Endothelial cell of umbilical vein (primary cell): ENCODE measurements around the gene TXNRD2. TPM values are rescaled to one million over a fixed set of nuclear protein-coding genes. Genes with fewer than 3 reads are reported as not detected.

Experiments used
- BruUV-seq: library from RNA; stranded (reverse); fragments of 400-500 nt; replicated peaks from 2 replicates; lab custom pipeline; 2021; lab: Mats Ljungman, UMichigan
- CTCF ChIA-PET: fragments of 300-600, 350-600 bp; sonication (Branson Sonifier 250); formaldehyde crosslinking; loops from one replicate; lab custom pipeline; 2021; ENCODE audit warnings: antibody characterized with exemption, inconsistent platforms; lab: Charles Lee
- POLR2A ChIA-PET: fragments of 300-600, 350-600 bp; sonication (Branson Sonifier 250); formaldehyde crosslinking; loops from one replicate; lab custom pipeline; 2021; ENCODE audit warnings: antibody characterized with exemption, inconsistent platforms; lab: Charles Lee
- DNase-seq: peaks from one replicate; pipeline ENCODE4 v3.0.0-alpha.2; 2011; ENCODE audit warnings: low read depth, low spot score
- FAIRE-seq: peaks from 2 replicates; lab custom pipeline; 2011; peaks lifted over from hg19 to GRCh38; lab: Jason Lieb, UNC
- H2AFZ ChIP-seq: 2 replicates; pipeline ENCODE4 v1.6.0; 2012; ENCODE audit warnings: low read depth, low read length, control low read depth, inconsistent platforms
- H3K27ac ChIP-seq: 2 replicates; pipeline ENCODE4 v1.5.1; 2011; ENCODE audit warnings: low read depth, mild to moderate bottlenecking, control low read depth, low read length, moderate library complexity; ENCODE audit not compliant: insufficient read depth
- H3K27me3 ChIP-seq, 2 experiments: 2 replicates each; pipeline versions ENCODE4 v1.6.0 to v1.6.1; 2011; ENCODE audit warnings: low read length in 2 of 2, mixed read lengths in 1 of 2; ENCODE audit not compliant: control insufficient read depth in 2 of 2, insufficient read depth in 2 of 2
- H3K36me3 ChIP-seq, 2 experiments: 2 replicates in 1 of 2; 3 replicates in 1 of 2; pipeline ENCODE4 v1.5.1; 2011; ENCODE audit warnings: low read length in 2 of 2, mild to moderate bottlenecking in 1 of 2, moderate library complexity in 1 of 2; ENCODE audit not compliant: control insufficient read depth in 2 of 2, insufficient read depth in 2 of 2; ENCODE audit errors: extremely low read depth in 1 of 2
- H3K4me1 ChIP-seq: 3 replicates; pipeline ENCODE4 v1.5.1; 2011; ENCODE audit warnings: mild to moderate bottlenecking, low read length; ENCODE audit not compliant: control insufficient read depth, insufficient read depth; ENCODE audit errors: extremely low read depth
- H3K4me2 ChIP-seq: 2 replicates; pipeline ENCODE4 v1.6.1; 2011; ENCODE audit warnings: low read length, control low read depth, mixed read lengths; ENCODE audit not compliant: insufficient read depth
- H3K4me3 ChIP-seq, 3 experiments: fragments of 200-600 bp in 1 of 3; sonication (generic), shearing (Covaris generic) in 1 of 3; replicated peaks in 1 of 3; 2 replicates each; pipeline ENCODE4 v1.5.1; 2011 to 2016; ENCODE audit warnings: control low read depth in 3 of 3, low read length in 3 of 3, mild to moderate bottlenecking in 2 of 3, inconsistent platforms in 1 of 3, low read depth in 1 of 3, moderate library complexity in 1 of 3; ENCODE audit not compliant: insufficient read depth in 1 of 3
- H3K79me2 ChIP-seq: 2 replicates; pipeline ENCODE4 v1.6.0; 2012; ENCODE audit warnings: low read length, inconsistent platforms; ENCODE audit not compliant: control insufficient read depth, insufficient read depth
- H3K9ac ChIP-seq: replicated peaks from 2 replicates; pipeline ENCODE3; 2011; ENCODE audit warnings: low read length, control low read depth; ENCODE audit not compliant: insufficient read depth; ENCODE audit errors: extremely low read depth
- H3K9me1 ChIP-seq: replicated peaks from 3 replicates; pipeline ENCODE4 v1.6.0; 2011; ENCODE audit warnings: mild to moderate bottlenecking, low read length; ENCODE audit not compliant: control insufficient read depth, insufficient read depth; ENCODE audit errors: extremely low read depth
- H3K9me3 ChIP-seq: replicated peaks from 2 replicates; pipeline ENCODE4 v1.5.1; 2012; ENCODE audit warnings: low read length, inconsistent platforms; ENCODE audit not compliant: control insufficient read depth, insufficient read depth
- H4K20me1 ChIP-seq: replicated peaks from 2 replicates; pipeline ENCODE3; 2011; ENCODE audit warnings: mild to moderate bottlenecking, low read length; ENCODE audit not compliant: control insufficient read depth, insufficient read depth; ENCODE audit errors: extremely low read depth
- CTCF ChIP-seq, 2 donors: IDR thresholded peaks; 1 replicate in 1 of 2; 2 replicates in 1 of 2; pipeline ENCODE4 v1.5.1; 2011; ENCODE audit warnings: low read length in 2 of 2, mild to moderate bottlenecking in 2 of 2, moderate library complexity in 2 of 2, control low read depth in 1 of 2, inconsistent platforms in 1 of 2, low read depth in 1 of 2; ENCODE audit not compliant: insufficient read depth in 1 of 2; ENCODE audit errors: extremely low read depth in 1 of 2
- EZH2 ChIP-seq: IDR thresholded peaks from 2 replicates; pipeline ENCODE4 v1.6.1; 2012; ENCODE audit warnings: borderline replicate concordance, low read depth, mild to moderate bottlenecking, moderate library complexity, low read length, inconsistent platforms; ENCODE audit not compliant: severe bottlenecking
- FOS ChIP-seq: IDR thresholded peaks from 2 replicates; pipeline ENCODE4 v1.6.1; 2011; ENCODE audit warnings: mild to moderate bottlenecking, low read length, moderate library complexity, borderline replicate concordance; ENCODE audit not compliant: insufficient read depth
- GATA2 ChIP-seq: IDR thresholded peaks from 2 replicates; pipeline ENCODE4 v1.7.0; 2011; ENCODE audit warnings: low read depth, mild to moderate bottlenecking, moderate library complexity, mixed read lengths, low read length; ENCODE audit not compliant: insufficient read length, insufficient read depth
- JUN ChIP-seq: IDR thresholded peaks from 2 replicates; pipeline ENCODE4 v1.6.1; 2011; ENCODE audit warnings: borderline replicate concordance, low read depth; ENCODE audit not compliant: insufficient read length, insufficient read depth
- MAX ChIP-seq: IDR thresholded peaks from 2 replicates; pipeline ENCODE4 v1.6.1; 2011; ENCODE audit not compliant: insufficient read depth, insufficient read length
- MYC ChIP-seq: IDR thresholded peaks from one replicate; pipeline ENCODE4 v1.6.1; 2011; ENCODE audit warnings: mild to moderate bottlenecking, low read depth, low read length
- POLR2A ChIP-seq: IDR thresholded peaks from 2 replicates; pipeline ENCODE4 v1.6.1; 2012; ENCODE audit warnings: low read depth, mild to moderate bottlenecking, control low read depth, low read length
- POLR2AphosphoS5 ChIP-seq: IDR thresholded peaks from 2 replicates; pipeline ENCODE4 v1.6.1; 2012; ENCODE audit warnings: low read depth, mild to moderate bottlenecking, control low read depth, low read length, moderate library complexity; ENCODE audit not compliant: insufficient read depth
- dilution Hi-C: fragments of 300-500 bp; cut with MboI; formaldehyde crosslinking; loops from one replicate; pipeline ENCODE4 v1.15.0; 2019; ENCODE audit warnings: low sequenced_read_pairs; ENCODE audit not compliant: extremely low pct_ligation_motif_present
- intact Hi-C: fragments of 100-400 bp; cut with micrococcal nuclease; formaldehyde crosslinking; loops from one replicate; pipeline ENCODE4 v1.10.0; 2022
- polyA plus RNA-seq, 4 experiments: library from polyadenylated mRNA; depleted of rRNA in 3 of 4; stranded (reverse) in 3 of 4; unstranded in 1 of 4; fragments of >200 nt; gene quantifications; 2 replicates each; pipeline versions ENCODE4 v1.2.1 to v1.2.3, GENCODE V29; 2011 to 2012; ENCODE audit warnings: missing spikeins in 1 of 4
- total RNA-seq: library from RNA; stranded (reverse); gene quantifications from 2 replicates; pipeline ENCODE4 v1.2.3, GENCODE V29; 2021

TXNRD2 gene
- total and polyA plus RNA-seq, 2 donors (not counting 3 experiments of a cell fraction or from before 2014, with no cell fraction given): 211 to 440 TPM

- Histone ChIP-seq H3K4me1 (peaks cover 36% of the 10 kb centered on the region), H2AFZ (no peak overlapping the region), H3K27me3 (no peaks in the 10 kb centered on the region), H3K9ac (no peak overlapping the region), H3K79me2 (peaks cover 52% of the 10 kb centered on the region), H3K4me2 (no peak overlapping the region), H3K27ac (no peak overlapping the region), H3K9me1 (no peaks in the 10 kb centered on the region), H4K20me1 (no peaks in the 10 kb centered on the region), H3K36me3 (peaks cover 15 to 25% of the 10 kb centered on the region in 2 experiments), H3K4me3 (peak overlapping the region in 1 of 3 experiments; percentile 97), H3K9me3 (no peaks in the 10 kb centered on the region)
- no TSS peak for BruUV-seq
- dilution Hi-C loops (no loop called here), intact Hi-C loops (loop anchor here (5.0 kb wide), 1 partner anchor 95 kb away; no protein-coding TSS in a partner anchor)
- TF ChIP-seq MAX (no peak), CTCF (IDR thresholded peaks at IDR 0.05; ENCODE audit: extremely low read depth in 1 of 2, insufficient read depth in 1 of 2, low read depth in 1 of 2, low read length in 2 of 2) (no peak), POLR2A (no peak), MYC (no peak), GATA2 (no peak), EZH2 (no peak), FOS (no peak), JUN (no peak), POLR2AphosphoS5 (no peak)
- DNase-seq (no peak), FAIRE-seq (no peak)
- CTCF ChIA-PET: interaction anchor here (1.0 to 2.9 kb wide), 2 partner anchors 58 to 122 kb away, joined by 3 to 8 read pairs; no protein-coding TSS in a partner anchor
- POLR2A ChIA-PET: no interaction called here
These were observed 89.3 kb downstream of the TXNRD2 start for GRCh38 chr22:19852177-19852781.
